DMS153 treated with DMSO at 0.1 percent for 48 hours (cell line): ENCODE results near the gene HNRNPL.
"Not testable (repeated sequence)": the region's sequence is repeated elsewhere in the genome, so short reads cannot be mapped to it uniquely, and the experiment has no call there.

ENCODE experiments used
- DNase-seq: peaks from one replicate; lab custom pipeline; 2025; ENCODE audit not compliant: unreplicated experiment; lab: John Stamatoyannopoulos, UW

The HNRNPL gene

GRCh38 chr19:38830039-38830733 lies 19.6 kb downstream of the HNRNPL start:
- no peak for DNase-seq

DNA sequence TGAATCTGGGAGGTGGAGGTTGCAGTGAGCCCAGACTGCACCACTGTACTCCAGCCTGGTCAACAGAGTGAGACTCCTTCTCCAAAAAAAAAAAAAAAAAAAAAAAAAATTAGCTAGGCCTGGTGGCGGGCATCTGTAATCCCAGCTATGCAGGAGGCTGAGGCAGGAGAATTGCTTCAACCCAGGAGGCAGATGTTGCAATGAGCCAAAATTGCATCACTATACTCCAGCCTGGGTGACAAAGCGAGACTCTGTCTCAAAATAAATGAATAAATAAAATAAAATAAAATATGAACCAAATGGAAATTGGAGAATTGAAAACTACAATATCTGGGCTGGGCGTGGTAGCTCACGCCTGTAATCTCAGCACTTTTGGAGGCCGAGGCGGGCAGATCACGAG lies 20.6 kb downstream of the HNRNPL start:
- DNase-seq = not testable (repeated sequence)

DNA sequence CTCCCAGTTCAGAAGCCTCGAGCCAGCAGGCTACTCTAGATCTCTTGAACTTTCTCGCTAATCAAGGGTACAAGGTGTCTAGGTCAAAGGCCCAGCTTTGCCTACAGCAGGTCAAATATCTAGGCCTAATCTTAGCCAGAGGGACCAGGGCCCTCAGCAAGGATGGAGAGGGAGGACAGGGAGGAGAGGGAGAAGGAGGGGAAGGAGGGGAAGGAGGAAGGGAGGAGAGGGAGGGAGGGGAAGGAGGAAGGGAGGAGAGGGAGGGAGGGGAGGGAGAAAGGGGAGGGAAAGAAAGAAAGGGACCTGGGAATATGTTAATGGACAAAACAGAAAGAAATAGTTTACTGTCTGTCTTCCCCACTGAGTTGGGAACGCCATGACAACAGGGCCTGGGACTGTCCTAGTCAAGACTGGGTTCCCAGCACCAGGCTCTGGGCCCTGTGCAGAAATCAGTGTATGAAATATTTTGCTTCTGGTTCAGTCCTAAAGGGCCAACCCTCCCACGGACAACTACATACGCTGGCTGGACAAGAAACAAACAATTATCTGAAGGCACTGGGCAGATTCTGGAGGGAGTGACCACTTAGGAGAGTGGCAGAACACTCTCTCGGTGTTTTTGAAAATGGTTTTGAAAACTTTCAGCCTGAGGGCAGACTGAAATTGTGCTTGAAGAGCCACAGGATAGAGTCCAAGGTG lies 22.8 kb downstream of the HNRNPL start:
- DNase-seq = no peak

GRCh38 chr19:38825936-38826335 lies 23.9 kb downstream of the HNRNPL start:
- DNase-seq = not testable (repeated sequence)

DNA sequence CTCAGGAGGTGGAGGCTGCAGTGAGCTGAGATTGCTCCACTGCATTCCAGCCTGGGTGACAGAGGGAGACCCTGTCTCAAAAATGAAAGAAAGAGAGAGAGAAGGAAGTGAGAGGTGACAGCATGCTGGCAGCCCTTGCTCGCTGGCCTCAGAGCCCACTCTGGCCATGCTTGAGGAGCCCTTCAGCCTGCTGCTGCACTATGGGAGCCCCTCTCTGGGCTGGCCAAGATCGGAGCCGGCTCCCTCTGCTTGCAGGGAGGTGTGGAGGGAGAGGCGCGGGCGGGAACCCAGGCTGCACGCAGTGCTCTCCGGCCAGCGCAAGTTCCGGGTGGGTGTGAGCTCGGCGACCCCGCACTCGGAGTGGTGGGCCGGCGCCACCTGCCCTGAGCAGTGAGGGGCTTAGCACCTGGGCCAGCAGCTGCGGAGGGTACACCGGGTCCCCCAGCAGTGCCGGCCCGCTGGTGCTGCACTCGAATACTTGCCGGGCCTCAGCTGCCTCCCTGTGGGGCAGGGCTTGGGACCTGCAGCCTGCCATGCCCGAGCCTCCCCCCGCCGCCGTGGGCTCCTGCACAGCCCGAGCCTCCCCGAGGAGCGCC lies 28.5 kb downstream of the HNRNPL start:
- not testable (repeated sequence) for DNase-seq

DNA sequence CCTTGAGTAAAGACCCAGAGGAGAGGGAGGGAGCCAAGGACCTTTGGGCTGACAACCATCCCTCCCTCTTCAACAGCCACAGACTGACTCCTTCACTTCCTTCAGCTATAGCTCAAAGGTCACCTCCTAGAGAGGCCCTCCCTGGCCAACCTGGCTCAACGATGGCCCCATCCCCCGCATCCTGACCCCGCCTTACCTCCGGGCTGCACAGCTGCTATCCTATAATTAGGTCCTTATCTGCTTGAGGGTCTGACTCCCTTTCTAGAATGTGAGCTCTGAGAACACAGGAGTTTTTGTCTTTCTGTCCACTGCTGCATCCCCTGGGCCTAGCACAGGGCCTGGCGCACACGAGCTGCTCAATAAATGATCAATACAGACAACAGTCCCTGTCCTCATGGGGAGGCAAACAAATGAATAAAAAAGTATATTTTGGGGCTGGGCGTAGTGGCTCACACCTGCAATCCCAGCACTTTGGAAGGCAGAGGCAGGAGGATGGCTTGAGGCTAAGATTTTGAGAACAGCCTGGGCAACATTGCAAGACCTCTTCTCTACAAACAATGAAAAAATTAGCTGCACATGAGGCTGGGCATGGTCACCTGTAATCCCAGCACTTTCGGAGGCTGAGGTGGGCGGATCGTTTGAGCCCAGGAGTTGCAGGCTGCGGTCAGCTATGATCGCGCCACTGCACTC lies 30.4 kb downstream of the HNRNPL start:
- no peak for DNase-seq

DNA sequence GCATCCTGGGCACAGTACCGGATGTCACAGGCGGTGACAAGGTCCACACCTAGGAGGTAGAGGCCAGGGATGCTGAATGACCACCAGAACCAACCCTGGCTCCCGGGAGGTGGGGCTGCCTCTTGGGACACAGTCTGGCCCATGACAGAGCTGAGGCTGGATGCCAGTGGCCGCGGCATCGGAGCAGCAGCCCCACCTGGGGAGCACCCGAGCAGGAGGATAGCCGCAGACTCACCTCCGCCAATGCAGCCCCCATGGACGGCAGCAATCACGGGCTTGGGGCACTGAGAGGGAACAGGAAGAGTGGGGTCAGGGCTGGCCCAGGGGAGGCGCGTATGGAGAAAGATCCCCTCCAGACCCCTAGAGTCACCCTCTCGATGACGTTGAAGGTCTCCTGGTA lies 32.7 kb downstream of the HNRNPL start:
- DNase-seq = no peak

DNA sequence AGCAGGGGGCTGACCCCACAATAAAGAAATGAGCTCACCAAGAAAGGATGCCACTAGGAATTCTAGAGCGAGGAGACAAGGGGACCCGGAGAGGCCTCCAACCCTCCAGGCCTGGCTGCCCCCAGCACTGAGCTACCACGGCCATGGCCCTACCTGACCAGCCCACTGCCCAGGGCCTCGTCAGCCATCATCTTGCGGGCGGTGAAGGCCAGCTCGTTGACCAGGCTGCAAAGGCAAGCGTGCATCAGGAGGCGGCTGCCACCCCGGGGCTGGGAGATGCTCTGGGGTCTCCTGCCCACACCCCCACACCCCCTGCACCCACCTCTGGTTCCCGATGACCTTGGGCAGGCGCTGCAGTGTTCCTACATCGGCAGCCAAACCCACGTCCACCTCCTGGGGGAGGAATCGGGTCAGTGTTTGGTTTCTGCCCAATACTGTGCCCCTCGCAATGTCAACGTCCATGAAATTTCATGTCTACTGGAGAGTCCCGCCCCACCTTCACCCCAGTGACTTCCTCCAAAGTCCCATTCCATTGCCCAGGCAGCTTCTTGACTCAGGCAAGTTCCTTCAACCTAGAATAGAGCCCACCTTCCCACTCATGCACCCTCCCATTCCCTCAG lies 33.5 kb downstream of the HNRNPL start:
- DNase-seq = no peak

GRCh38 chr19:38815059-38816001 lies 34.5 kb downstream of the HNRNPL start:
- DNase-seq = no peak

GRCh38 chr19:38813932-38814331 lies 35.9 kb downstream of the HNRNPL start:
- DNase-seq = not testable (repeated sequence)

- no peak for DNase-seq
These were observed 36.5 kb downstream of the HNRNPL start for GRCh38 chr19:38813323-38813722.

DNA sequence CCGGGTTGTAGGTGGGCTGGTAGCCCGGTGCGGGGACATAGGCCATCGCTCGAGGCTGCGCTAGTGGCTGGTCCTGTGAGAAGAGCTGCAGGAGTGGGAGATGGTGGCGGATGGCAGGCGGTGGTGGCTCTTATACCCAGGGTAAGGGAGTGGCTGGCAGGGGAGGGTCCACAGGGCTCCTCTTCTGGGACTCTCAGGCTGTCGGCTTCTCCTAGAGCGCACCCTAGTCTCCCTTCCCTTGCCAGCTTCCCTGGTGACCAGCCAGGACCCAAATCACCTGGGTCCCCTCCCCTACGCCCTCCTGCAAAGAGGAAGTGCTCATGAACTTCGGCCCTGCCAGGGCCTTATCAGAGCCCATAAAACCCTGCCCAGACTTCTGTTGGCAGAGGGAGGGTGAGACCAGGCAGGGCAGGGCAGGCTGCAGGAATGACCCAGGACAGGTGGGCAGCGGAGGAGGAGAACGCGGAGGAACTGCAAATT lies 36.9 kb downstream of the HNRNPL start, which contains the start of gene LGALS4:
Gene LGALS4, minus strand, starts transcription at position 105 of the 480 bp plus-strand sequence. Its CDS starts 59 bp downstream, at position 46.
- DNase-seq = no peak

DNA sequence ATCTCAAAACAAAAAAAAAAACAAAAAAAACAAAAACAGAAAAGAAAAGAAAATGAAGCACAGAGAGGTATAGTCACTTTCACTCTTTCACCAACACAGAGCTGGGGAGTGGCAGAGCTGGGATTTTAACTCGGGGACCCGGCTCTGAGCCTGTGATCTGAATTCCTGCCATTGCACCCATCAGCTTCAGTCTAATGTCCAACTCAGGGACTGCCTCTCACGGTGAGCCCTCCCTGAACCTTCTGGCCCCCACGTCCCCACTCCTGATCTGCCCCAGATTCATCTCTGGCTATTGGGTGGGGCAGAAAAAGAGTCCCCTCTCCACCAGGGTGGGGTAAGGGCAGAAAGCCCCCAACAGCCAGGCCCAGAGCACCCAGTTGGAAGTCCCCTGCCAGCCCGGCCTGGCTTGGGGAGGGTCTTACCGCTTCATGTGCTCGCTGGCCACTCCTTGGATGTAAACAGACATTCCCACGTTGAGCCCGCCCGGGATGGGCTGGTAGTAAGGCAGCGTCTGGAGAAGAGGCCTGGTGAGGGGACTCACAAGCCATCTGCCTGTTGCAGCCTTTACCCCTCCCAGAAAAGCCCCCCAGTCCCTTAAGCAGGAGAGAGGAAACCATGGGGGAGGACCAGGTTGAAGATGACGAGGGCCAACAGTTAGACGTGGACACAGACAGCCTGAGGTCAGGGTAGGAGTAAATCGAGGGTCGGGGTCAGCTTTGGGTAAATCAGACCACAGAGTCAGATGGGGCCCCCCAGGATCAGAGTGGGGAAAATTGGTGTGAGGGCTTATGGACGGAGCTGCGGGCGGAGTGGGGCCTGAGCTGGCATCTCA lies 37.6 kb downstream of the HNRNPL start:
- DNase-seq = no peak

GRCh38 chr19:38809592-38810252 lies 40.1 kb downstream of the HNRNPL start:
- no peak for DNase-seq

GRCh38 chr19:38808741-38809140 lies 41.0 kb downstream of the HNRNPL start:
- DNase-seq = no peak

- DNase-seq = not testable (repeated sequence)
These were observed 42.2 kb downstream of the HNRNPL start for GRCh38 chr19:38807374-38808098.

- no peak for DNase-seq
These were observed 43.4 kb downstream of the HNRNPL start for GRCh38 chr19:38806371-38806770.

GRCh38 chr19:38805180-38805579 lies 44.6 kb downstream of the HNRNPL start:
- no peak for DNase-seq
